ENCODE data around the gene TBL1XR1. TPM values are rescaled to one million over a fixed set of nuclear protein-coding genes. Genes with fewer than 3 reads are reported as not detected.

TBL1XR1 gene
- total RNA-seq, 3 donors from 2014 or later = 141 to 161 (median 154) TPM

- Mint-ChIP-seq H3K4me1 (ENCODE audit: low read depth) (peaks cover 34% of the 10 kb centered on the region), H3K9me3 (no peaks in the 10 kb centered on the region), H3K27me3 (ENCODE audit: low read depth) (no peaks in the 10 kb centered on the region), H3K36me3 (ENCODE audit: insufficient read depth) (peaks cover 35% of the 10 kb centered on the region), H3K4me3 (no peak overlapping the region)
- DNase-seq (no peak), ATAC-seq (no peak)
These were observed 117.6 kb downstream of the TBL1XR1 start for GRCh38 chr3:177079684-177080083.

- no peak for DNase-seq
- peaks cover 59% of the 10 kb centered on the region for H3K4me1 Mint-ChIP-seq (ENCODE audit: low read depth)
- peaks cover 30% of the 10 kb centered on the region for H3K36me3 Mint-ChIP-seq (ENCODE audit: insufficient read depth)
- no peaks in the 10 kb centered on the region for H3K9me3 Mint-ChIP-seq
- ATAC-seq = no peak
- no peak overlapping the region for H3K4me3 Mint-ChIP-seq
- H3K27me3 Mint-ChIP-seq (ENCODE audit: low read depth) = no peaks in the 10 kb centered on the region
These were observed 125.7 kb downstream of the TBL1XR1 start for GRCh38 chr3:177071496-177072156.

DNA sequence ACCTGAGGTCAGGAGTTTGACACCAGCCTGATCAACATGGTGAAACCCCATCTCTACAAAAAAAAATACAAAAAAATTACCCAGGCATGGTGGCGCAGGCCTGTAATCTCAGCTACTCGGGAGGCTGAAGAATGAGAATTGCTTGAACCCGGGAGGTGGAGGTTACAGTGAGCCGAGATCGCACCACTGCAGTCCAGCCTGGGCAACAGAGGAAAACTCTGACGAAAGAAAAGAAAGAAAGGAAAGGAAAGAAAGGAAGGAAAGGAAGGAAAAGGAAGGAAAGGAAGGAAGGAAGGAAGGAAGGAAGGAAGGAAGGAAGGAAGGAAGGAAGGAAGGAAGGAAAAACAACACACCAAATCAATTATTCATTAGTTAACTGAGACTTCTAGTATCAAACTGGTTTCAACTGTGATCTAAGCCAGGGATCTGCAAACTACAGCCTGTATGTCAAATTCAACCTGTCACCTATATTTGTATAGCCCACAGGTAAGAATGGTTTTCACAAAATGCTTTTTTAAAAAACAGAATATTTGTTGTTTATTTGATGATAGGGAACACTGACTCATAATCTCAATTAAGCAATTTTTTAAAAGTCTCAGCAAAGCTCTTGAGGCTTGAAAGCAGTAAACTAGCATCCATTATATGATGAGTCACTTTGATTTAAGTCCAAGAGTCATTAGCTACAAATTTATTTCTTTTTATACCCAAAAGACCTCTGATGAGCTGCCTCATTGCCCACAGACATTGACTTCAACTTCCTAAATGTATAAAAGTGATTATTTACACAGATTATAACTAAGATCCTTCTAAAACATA lies 127.6 kb downstream of the TBL1XR1 start:
- DNase-seq (no peak), ATAC-seq (no peak)
- H3K27me3 Mint-ChIP-seq (ENCODE audit: low read depth) = no peaks in the 10 kb centered on the region
- H3K9me3 Mint-ChIP-seq = no peaks in the 10 kb centered on the region
- no peak overlapping the region for H3K4me3 Mint-ChIP-seq
- H3K4me1 Mint-ChIP-seq (ENCODE audit: low read depth) = peaks cover 64% of the 10 kb centered on the region
- H3K36me3 Mint-ChIP-seq (ENCODE audit: insufficient read depth) = peaks cover 14% of the 10 kb centered on the region

- ATAC-seq = peak; percentile 70 to 75
- Mint-ChIP-seq H3K9me3 (no peaks in the 10 kb centered on the region), H3K27me3 (ENCODE audit: low read depth) (no peaks in the 10 kb centered on the region)
These were observed 128.3 kb downstream of the TBL1XR1 start for GRCh38 chr3:177068967-177069366.

GRCh38 chr3:177066068-177066467 lies 131.2 kb downstream of the TBL1XR1 start:
- H3K4me1 Mint-ChIP-seq (ENCODE audit: low read depth) = peaks cover 68% of the 10 kb centered on the region
- H3K36me3 Mint-ChIP-seq (ENCODE audit: insufficient read depth) = peaks cover 16% of the 10 kb centered on the region
- no peaks in the 10 kb centered on the region for H3K9me3 Mint-ChIP-seq
- DNase-seq (no peak), ATAC-seq (no peak)
- no peaks in the 10 kb centered on the region for H3K27me3 Mint-ChIP-seq (ENCODE audit: low read depth)
- no peak overlapping the region for H3K4me3 Mint-ChIP-seq

More at GRCh38 chr3:177068967-177069366, 128.3 kb downstream of the TBL1XR1 start:
- no peak overlapping the region for H3K4me3 Mint-ChIP-seq
- no peak for DNase-seq
- peaks cover 64% of the 10 kb centered on the region for H3K4me1 Mint-ChIP-seq (ENCODE audit: low read depth)
- peaks cover 14% of the 10 kb centered on the region for H3K36me3 Mint-ChIP-seq (ENCODE audit: insufficient read depth)

GRCh38 chr3:177065285-177066033 lies 131.8 kb downstream of the TBL1XR1 start:
- ATAC-seq (no peak), DNase-seq (no peak)
- Mint-ChIP-seq H3K9me3 (no peaks in the 10 kb centered on the region), H3K27me3 (ENCODE audit: low read depth) (no peaks in the 10 kb centered on the region), H3K4me3 (no peak overlapping the region), H3K36me3 (ENCODE audit: insufficient read depth) (peaks cover 16% of the 10 kb centered on the region), H3K4me1 (ENCODE audit: low read depth) (peaks cover 67% of the 10 kb centered on the region)

- peaks cover 11% of the 10 kb centered on the region for H3K36me3 Mint-ChIP-seq (ENCODE audit: insufficient read depth)
- H3K27me3 Mint-ChIP-seq (ENCODE audit: low read depth) = no peaks in the 10 kb centered on the region
- no peak overlapping the region for H3K4me3 Mint-ChIP-seq
- DNase-seq (no peak), ATAC-seq (no peak)
- H3K9me3 Mint-ChIP-seq = no peaks in the 10 kb centered on the region
- H3K4me1 Mint-ChIP-seq (ENCODE audit: low read depth) = peaks cover 47% of the 10 kb centered on the region
These were observed 135.1 kb downstream of the TBL1XR1 start for GRCh38 chr3:177062052-177062732.

GRCh38 chr3:177061369-177061768 lies 135.9 kb downstream of the TBL1XR1 start:
- H3K4me3 Mint-ChIP-seq = no peak overlapping the region
- DNase-seq = no peak
- peaks cover 11% of the 10 kb centered on the region for H3K36me3 Mint-ChIP-seq (ENCODE audit: insufficient read depth)

DNA sequence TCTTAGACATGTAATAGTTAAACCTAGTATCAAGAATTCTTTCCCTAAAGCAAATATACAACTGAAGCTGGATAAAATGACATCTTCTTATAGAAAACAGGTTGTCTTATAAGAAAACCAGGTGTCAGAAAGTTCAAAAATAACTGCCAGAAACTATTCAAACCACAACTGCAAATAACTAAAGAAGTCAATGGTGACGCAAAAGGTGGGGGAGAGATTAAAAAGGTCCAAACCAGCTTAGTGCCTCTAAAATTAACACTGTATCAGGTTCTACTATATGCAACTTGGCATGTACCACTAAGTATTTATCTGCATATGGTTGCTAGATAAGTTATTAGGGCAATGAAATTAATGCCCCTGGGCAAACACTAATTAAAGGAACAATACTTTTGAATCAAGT lies 136.8 kb downstream of the TBL1XR1 start:
- H3K4me1 Mint-ChIP-seq (ENCODE audit: low read depth) = peaks cover 35% of the 10 kb centered on the region

More at GRCh38 chr3:177061369-177061768, 135.9 kb downstream of the TBL1XR1 start:
- no peak for ATAC-seq
- Mint-ChIP-seq H3K4me1 (ENCODE audit: low read depth) (peaks cover 39% of the 10 kb centered on the region), H3K27me3 (ENCODE audit: low read depth) (no peaks in the 10 kb centered on the region), H3K9me3 (no peaks in the 10 kb centered on the region)

DNA sequence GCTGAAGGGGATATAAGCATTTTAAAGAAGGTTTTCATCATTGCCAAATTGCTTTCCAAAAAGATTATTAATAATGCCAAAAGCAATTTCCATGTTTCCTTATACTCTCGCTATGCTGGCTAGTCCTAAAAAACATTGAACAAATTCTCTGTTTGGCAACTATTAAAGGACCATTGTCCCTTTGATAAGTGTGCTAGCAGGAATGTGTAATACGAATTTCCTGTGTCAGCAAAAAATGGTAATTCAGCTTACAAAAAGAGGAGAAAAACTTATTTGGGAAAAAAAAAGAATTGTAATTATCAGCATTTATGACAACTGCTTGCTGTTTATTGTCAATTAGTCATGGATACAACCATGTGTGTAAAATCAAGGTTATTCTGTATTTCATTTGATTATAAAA lies 138.6 kb downstream of the TBL1XR1 start:
- DNase-seq (no peak), ATAC-seq (no peak)
- Mint-ChIP-seq H3K36me3 (ENCODE audit: insufficient read depth) (peaks cover 9% of the 10 kb centered on the region), H3K9me3 (no peaks in the 10 kb centered on the region), H3K27me3 (ENCODE audit: low read depth) (no peaks in the 10 kb centered on the region), H3K4me1 (ENCODE audit: low read depth) (peaks cover 34% of the 10 kb centered on the region), H3K4me3 (no peak overlapping the region)

More for the DNA sequence above, 136.8 kb downstream of the TBL1XR1 start:
- no peak for DNase-seq
- no peak for ATAC-seq
- Mint-ChIP-seq H3K36me3 (ENCODE audit: insufficient read depth) (peaks cover 11% of the 10 kb centered on the region), H3K9me3 (no peaks in the 10 kb centered on the region), H3K27me3 (ENCODE audit: low read depth) (no peaks in the 10 kb centered on the region), H3K4me3 (no peak overlapping the region)

DNA sequence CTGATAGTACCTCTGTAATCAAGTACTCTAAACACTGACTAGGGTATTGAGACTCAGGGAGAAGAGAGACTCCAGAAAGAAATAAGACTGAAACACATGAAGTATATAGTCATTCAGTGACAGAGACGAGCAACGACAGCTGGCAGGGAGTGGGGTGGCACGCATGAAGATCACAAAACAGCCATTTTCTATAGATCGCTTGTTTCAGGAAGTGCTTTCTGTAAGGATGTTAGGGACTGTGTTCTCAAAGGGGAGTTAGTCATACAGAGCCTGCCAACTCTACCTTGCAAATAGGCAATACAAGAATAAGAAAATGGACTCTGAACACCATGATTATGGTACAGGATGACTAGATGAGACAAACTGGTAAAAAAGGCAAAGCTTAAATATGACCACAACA lies 139.5 kb downstream of the TBL1XR1 start:
- Mint-ChIP-seq H3K9me3 (no peaks in the 10 kb centered on the region), H3K36me3 (ENCODE audit: insufficient read depth) (peaks cover 7% of the 10 kb centered on the region), H3K27me3 (ENCODE audit: low read depth) (no peaks in the 10 kb centered on the region), H3K4me3 (no peak overlapping the region), H3K4me1 (ENCODE audit: low read depth) (peaks cover 29% of the 10 kb centered on the region)
- DNase-seq (peak; percentile 11), ATAC-seq (peak; percentile 96)

GRCh38 chr3:177056927-177057326 lies 140.4 kb downstream of the TBL1XR1 start:
- Mint-ChIP-seq H3K4me1 (ENCODE audit: low read depth) (peaks cover 26% of the 10 kb centered on the region), H3K36me3 (ENCODE audit: insufficient read depth) (peaks cover 6% of the 10 kb centered on the region), H3K9me3 (no peaks in the 10 kb centered on the region), H3K27me3 (ENCODE audit: low read depth) (no peaks in the 10 kb centered on the region), H3K4me3 (no peak overlapping the region)
- ATAC-seq = no peak
- no peak for DNase-seq

DNA sequence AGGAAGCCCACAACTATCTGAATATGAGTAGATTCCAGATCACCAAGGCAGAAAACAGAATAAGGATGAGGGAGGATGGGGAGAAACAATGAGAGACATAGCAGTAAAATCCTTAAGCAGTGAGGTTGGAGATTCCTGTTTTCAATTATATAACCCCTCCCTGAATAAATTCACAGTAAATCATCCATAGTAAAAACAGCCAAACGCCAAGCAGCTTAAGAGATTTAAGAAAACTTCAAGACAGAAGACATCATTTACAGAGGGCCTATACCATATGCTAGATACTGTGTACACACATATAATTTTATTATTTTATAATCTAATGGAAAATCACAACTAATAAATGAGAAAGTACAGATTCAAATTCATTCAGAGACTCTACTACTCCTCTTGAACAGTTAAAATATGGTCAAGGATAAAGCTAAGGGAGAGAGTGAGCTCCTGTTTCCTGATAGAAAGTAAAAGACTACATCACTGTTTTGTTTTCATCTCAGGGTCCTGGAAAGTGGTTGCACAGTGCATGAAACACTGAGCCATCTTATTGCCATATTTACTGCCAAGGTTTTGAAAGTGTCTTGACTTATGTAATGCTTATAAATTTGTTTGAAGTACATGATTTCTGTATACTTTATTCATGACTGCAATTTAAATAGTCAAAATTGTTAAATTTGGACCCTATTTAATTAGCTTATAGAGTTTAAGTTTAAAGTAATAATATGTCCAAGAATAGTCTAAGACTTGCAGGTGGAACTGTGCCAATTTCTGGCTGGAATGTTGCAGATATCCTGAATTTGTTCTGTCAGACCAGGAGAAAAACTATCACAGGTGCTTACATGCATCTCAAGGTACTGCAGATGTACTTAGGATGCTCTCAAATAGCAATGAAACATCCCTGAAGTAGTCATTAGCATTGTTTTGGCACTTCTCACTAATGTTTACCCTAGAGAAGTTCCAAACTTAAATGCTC lies 141.4 kb downstream of the TBL1XR1 start:
- ATAC-seq = no peak
- Mint-ChIP-seq H3K27me3 (ENCODE audit: low read depth) (no peaks in the 10 kb centered on the region), H3K4me3 (no peak overlapping the region), H3K36me3 (ENCODE audit: insufficient read depth) (peaks cover 7% of the 10 kb centered on the region), H3K9me3 (no peaks in the 10 kb centered on the region), H3K4me1 (ENCODE audit: low read depth) (peaks cover 25% of the 10 kb centered on the region)
- no peak for DNase-seq

Measured in activated T-cell treated with anti-CD3 and anti-CD28 coated beads, Interleukin-2, amount 50 U/mL, for 4 hours (primary cell).